Calu3 (cell line): ENCODE results near the gene CLIC5. TPM values are rescaled to one million over a fixed set of nuclear protein-coding genes. Genes with fewer than 3 reads are reported as not detected.

Source experiments
- BruUV-seq: library from RNA; stranded (reverse); fragments of 400-500 nt; replicated peaks from 2 replicates; lab custom pipeline; 2021; lab: Mats Ljungman, UMichigan
- CTCF ChIA-PET: fragments of 300-600 bp; sonication (Branson Sonifier 250); formaldehyde crosslinking; loops from one replicate; lab custom pipeline; 2022; ENCODE audit warnings: antibody characterized with exemption; lab: Charles Lee
- DNase-seq: peaks from one replicate; pipeline ENCODE4 v3.0.0; 2022
- H3K27ac Mint-ChIP-seq: one replicate; pipeline ENCODE4 v1.8.0; 2022; ENCODE audit warnings: mixed read lengths; ENCODE audit not compliant: unreplicated experiment
- H3K27me3 Mint-ChIP-seq: one replicate; pipeline ENCODE4 v1.8.0; 2022; ENCODE audit warnings: mixed read lengths; ENCODE audit not compliant: unreplicated experiment
- H3K36me3 Mint-ChIP-seq: one replicate; pipeline ENCODE4 v1.8.0; 2022; ENCODE audit warnings: mild to moderate bottlenecking, moderate library complexity, mixed read lengths; ENCODE audit not compliant: insufficient read depth, unreplicated experiment
- H3K4me1 Mint-ChIP-seq: one replicate; pipeline ENCODE4 v1.8.0; 2022; ENCODE audit warnings: mild to moderate bottlenecking, low read depth, mixed read lengths; ENCODE audit not compliant: unreplicated experiment
- H3K4me3 Mint-ChIP-seq: one replicate; pipeline ENCODE4 v1.8.0; 2022; ENCODE audit warnings: mild to moderate bottlenecking, low read depth, moderate library complexity, mixed read lengths; ENCODE audit not compliant: unreplicated experiment
- H3K9me3 Mint-ChIP-seq: one replicate; pipeline ENCODE4 v1.8.0; 2022; ENCODE audit warnings: low read depth, mixed read lengths; ENCODE audit not compliant: unreplicated experiment
- CTCF ChIP-seq: fragments of 200-600 bp; IDR thresholded peaks from one replicate; pipeline ENCODE4 v1.8.0; 2022; ENCODE audit warnings: antibody characterized with exemption; ENCODE audit not compliant: unreplicated experiment
- intact Hi-C: fragments of 100-400 bp; cut with micrococcal nuclease; formaldehyde crosslinking; loops from one replicate; pipeline ENCODE4 v1.10.0; 2022; ENCODE audit not compliant: unreplicated experiment
- total RNA-seq: library from RNA; stranded (reverse); gene quantifications from 2 replicates; pipeline ENCODE4 v1.2.3, GENCODE V29; 2022

The CLIC5 gene
- total RNA-seq, 1 experiment from 2014 or later: 3.3 TPM

DNA sequence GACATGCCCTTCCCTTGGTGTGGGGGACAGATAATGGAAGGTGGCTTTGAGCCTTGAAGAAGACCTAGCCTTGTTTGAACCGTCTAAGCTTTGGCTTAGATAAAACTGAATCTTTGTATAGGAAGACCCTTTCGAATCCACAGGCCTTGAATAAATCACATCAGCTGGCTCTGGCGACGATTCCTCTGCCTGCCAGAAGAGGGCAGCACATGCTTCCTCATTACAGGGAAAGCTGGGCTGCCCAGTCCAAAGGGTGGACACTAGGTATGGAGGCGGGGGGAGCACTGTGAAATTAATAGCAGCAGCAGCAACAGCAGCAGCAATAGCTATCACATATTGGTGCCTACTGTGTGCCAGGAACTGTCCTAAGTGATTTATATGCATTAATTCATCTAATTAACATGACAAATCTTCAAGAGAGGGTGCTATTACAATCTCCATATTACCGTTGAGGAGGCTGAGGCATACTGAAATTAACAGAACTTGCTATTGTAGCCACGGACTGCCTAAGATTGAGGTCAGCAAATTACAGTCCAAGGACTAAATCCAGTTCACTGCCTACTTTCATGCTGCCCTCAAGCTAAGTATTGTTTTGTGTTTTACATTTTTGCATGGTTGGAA is 85.1 kb downstream of the CLIC5 start:
- Mint-ChIP-seq H3K36me3 (no peaks in the 10 kb centered on the region), H3K27ac (no peak overlapping the region), H3K4me1 (no peaks in the 10 kb centered on the region), H3K27me3 (peaks cover 11% of the 10 kb centered on the region), H3K4me3 (no peak overlapping the region), H3K9me3 (no peaks in the 10 kb centered on the region)
- intact Hi-C loops: loop anchor here (2.0 to 10.0 kb wide), 3 partner anchors 84 to 480 kb away; partner anchors contain the start of gene CLIC5
- CTCF ChIA-PET: interaction anchor here (0.9 to 1.7 kb wide), 7 partner anchors 35 to 480 kb away, joined by 3 to 6 read pairs (median 3); partner anchors contain the start of genes ENPP4 and ENPP5
- TF ChIP-seq CTCF: peak; percentile 88
- no TSS peak for BruUV-seq
- peak; percentile 75 for DNase-seq

- no peaks in the 10 kb centered on the region for H3K36me3 Mint-ChIP-seq
- no peak overlapping the region for H3K4me3 Mint-ChIP-seq
- DNase-seq: no peak
- H3K27ac Mint-ChIP-seq: no peak overlapping the region
- intact Hi-C loops: loop anchor here (2.0 to 10.0 kb wide), 5 partner anchors 85 to 1455 kb away; partner anchors contain the start of genes CLIC5 and SUPT3H
- no TSS peak for BruUV-seq
- no peak for TF ChIP-seq CTCF
- no peaks in the 10 kb centered on the region for H3K9me3 Mint-ChIP-seq
- CTCF ChIA-PET: interaction anchor here (0.9 to 1.7 kb wide), 7 partner anchors 36 to 481 kb away, joined by 3 to 6 read pairs (median 3); partner anchors contain the start of genes ENPP4 and ENPP5
- no peaks in the 10 kb centered on the region for H3K4me1 Mint-ChIP-seq
- H3K27me3 Mint-ChIP-seq: peaks cover 3% of the 10 kb centered on the region
These were observed 86.0 kb downstream of the CLIC5 start for GRCh38 chr6:45929421-45930361.

DNA sequence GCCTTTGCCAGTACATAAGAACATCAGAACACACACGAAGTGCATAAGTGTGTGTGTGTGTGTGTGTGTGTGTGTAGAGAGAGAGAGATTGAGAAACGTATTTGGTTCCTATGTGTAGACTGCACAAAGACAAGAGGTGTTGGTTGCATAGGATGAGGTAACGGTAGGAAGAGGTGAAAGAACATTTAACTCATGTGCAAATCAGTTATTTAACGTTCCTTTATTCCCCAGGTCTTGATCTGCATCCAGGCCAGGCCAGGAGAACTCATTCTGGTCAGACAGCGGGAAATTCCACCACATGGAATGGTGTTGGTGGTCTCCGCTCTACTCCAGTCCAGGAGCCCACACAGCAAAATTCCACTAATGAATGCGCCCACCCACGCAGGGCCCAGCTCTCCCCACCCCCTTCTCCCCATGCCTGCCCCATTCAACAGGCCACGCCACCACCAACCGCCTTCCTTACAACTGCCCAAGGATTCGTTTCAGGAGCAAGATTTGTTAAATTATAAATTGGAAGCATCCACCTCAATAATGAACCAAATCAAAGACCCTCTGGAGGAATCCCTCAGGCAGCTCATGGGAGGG is 86.8 kb downstream of the CLIC5 start:
- intact Hi-C loops: loop anchor here (10.0 kb wide), 2 partner anchors 554 to 1454 kb away; partner anchors contain the start of gene SUPT3H
- TF ChIP-seq CTCF: no peak
- CTCF ChIA-PET: no interaction called here
- DNase-seq: no peak
- no peaks in the 10 kb centered on the region for H3K9me3 Mint-ChIP-seq
- H3K4me1 Mint-ChIP-seq: no peaks in the 10 kb centered on the region
- H3K4me3 Mint-ChIP-seq: no peak overlapping the region
- H3K27ac Mint-ChIP-seq: no peak overlapping the region
- no peaks in the 10 kb centered on the region for H3K27me3 Mint-ChIP-seq
- H3K36me3 Mint-ChIP-seq: no peaks in the 10 kb centered on the region
- BruUV-seq: no TSS peak
